AG10803 (cell line): Measurements from ENCODE around the gene PRR5L.

ENCODE experiments used
- DNase-seq: peaks from one replicate; pipeline ENCODE4 v3.0.0; 2010; ENCODE audit warnings: low read depth
- H3K4me3 ChIP-seq: 2 replicates; pipeline ENCODE4 v1.5.1; 2011; ENCODE audit warnings: mild to moderate bottlenecking, low read length, control low read depth
- TF ChIP-seq, protein P1 (sequence below): conservative IDR thresholded peaks from 2 replicates; pipeline ENCODE4 v1.5.1; 2011; ENCODE audit warnings: mild to moderate bottlenecking, low read length, control low read depth, inconsistent platforms

PRR5L gene

DNA sequence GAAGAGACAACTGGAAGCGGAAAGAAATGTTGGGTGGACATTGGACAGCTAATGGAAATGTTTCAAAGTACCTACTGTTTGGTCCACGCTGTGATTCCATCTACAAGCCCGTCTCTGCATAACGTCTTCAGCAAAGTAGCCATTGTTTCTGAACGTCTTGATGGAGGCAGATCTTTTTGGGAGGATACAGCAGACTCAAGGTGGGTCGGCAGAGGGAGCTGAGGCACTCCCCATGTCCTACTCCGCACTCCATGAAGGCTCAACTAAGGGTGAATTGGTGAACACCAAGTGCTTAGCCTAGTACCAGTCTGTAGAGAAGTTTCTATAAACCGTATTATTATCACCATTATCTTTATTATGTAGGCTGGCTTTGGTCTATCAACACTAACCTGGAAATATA, 45.8 kb downstream of the PRR5L start:
- TF ChIP-seq, protein P1, sequence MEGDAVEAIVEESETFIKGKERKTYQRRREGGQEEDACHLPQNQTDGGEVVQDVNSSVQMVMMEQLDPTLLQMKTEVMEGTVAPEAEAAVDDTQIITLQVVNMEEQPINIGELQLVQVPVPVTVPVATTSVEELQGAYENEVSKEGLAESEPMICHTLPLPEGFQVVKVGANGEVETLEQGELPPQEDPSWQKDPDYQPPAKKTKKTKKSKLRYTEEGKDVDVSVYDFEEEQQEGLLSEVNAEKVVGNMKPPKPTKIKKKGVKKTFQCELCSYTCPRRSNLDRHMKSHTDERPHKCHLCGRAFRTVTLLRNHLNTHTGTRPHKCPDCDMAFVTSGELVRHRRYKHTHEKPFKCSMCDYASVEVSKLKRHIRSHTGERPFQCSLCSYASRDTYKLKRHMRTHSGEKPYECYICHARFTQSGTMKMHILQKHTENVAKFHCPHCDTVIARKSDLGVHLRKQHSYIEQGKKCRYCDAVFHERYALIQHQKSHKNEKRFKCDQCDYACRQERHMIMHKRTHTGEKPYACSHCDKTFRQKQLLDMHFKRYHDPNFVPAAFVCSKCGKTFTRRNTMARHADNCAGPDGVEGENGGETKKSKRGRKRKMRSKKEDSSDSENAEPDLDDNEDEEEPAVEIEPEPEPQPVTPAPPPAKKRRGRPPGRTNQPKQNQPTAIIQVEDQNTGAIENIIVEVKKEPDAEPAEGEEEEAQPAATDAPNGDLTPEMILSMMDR: no peak
- DNase-seq: no peak
- no peak overlapping the region for H3K4me3 ChIP-seq

DNA sequence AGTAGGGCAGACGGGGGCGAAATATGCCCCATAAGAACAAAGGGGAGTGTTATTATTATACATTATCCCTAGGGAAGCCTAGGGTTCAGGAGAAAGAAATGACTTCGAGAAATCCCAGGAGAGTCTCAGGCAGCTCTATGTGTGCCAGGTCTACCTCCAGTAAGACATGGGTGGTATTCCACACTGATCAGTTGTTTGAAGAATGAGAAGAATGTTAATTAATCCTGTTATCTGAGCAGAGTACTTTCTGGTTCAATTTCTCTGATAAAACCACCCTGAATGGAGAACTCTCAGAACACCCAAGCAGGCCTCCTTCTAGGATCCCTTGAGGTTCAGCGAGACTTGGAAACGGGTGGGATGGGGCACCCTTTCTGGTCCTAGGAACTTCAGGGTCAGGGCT, 46.2 kb downstream of the PRR5L start:
- TF ChIP-seq, protein P1: no peak
- no peak overlapping the region for H3K4me3 ChIP-seq
- no peak for DNase-seq

DNA sequence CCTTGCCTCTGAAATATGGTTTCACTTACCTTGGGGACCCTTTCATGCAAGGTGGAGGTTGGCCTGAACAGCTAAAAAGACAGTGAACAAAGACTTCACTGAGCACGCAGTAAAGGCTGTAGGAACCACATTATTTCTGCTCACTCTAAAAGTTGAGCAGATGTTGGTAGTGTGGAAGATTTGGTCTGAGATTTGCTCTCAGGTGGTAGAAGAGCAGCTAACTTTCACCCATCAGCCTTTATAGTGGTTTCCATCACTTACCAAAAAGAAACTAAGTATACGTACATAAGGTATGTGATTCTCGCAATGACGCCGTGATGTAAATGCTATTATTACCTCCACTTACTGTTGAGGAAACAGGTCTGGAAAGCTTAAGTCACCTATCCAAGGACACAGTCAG, 47.3 kb downstream of the PRR5L start:
- H3K4me3 ChIP-seq: no peak overlapping the region
- TF ChIP-seq, protein P1: no peak
- no peak for DNase-seq

DNA sequence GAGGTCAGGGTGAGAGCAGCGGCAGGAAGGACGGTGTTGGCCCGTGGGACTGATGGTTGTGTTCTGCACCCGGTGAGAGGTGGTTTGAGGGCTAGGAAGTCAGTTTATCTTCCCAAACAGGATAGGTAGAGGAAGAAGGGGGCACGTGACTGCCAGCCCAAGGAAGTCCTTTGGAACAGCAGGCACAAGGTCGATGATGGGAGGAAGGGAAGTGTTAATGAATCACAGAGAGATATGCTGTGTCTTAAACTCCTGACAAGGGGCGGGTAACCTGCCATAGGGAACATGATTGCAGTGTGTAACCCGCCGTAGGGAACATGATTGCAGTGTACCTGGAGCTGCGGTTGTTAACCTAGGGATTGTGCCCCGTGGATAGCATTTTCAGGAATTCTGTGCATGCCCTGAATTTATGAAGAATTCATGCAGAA, 49.0 kb downstream of the PRR5L start:
- DNase-seq: no peak
- no peak overlapping the region for H3K4me3 ChIP-seq
- TF ChIP-seq, protein P1: no peak

DNA sequence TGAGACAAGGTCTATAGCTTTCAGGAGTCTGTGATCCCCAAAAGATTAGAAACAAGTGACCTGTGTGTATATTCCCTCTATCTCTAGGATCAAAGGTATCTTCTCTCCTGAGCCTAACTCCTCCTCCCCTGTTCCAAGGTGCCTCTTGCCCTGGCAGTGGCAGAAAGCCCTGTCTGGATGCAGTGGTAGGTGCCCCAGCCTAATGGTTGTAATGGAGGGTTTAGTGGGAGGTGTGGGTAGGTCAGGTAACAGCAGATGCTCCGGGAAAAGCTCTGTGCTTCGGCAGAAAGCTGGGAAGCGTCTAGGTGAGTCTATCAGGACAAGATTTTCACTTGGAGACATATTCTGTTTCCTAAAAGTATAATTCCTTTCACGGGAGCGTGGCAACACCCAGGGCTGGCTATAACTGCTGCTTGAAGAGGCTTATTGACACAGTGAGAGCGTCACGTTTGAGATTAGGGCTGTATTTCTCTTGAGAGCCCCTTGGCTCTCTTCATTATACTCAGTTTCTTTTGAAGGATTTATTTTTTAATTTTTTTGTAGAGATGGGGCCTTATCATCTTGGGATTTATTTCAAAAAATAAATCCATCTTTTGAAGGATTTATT, 49.5 kb downstream of the PRR5L start:
- no peak overlapping the region for H3K4me3 ChIP-seq
- DNase-seq: no peak
- TF ChIP-seq, protein P1: no peak

DNA sequence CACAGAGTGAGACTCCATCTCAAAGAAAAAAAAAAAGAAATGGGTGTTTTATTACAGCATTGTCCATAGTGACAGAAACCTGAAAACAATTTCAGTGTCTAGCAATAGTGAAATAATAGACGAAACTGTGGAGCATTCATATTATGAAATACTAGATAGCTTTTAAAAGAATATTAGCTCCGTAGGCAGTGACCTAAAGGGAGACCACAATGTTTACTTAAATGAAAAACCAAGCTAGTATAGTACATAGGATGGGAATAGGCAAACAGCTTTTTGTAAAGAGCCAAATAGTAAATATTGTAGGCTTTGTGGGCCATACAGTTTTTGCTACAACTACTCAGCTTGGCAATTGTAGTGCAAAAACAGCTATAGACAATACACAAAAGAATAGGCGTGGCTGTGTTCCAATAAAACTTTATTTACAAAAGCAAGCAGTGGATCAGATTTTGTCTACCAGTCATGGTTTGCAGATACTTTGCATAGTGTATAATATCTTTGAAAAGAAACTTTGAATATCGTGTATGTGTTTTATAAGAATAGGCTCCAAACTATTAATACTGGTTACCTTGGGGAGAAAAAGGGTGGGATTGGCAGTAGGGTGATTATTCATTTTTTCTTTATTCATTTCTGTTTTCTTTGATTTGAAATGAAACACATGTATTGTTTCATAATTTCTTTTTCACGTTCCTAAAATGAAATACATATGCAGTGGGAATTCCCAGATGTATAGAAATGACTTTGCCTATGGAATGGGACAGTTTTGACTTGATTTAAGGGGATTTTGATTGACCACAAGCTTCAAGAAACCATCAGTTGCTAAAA, 50.7 kb downstream of the PRR5L start:
- no peak for DNase-seq
- TF ChIP-seq, protein P1: no peak
- no peak overlapping the region for H3K4me3 ChIP-seq

DNA sequence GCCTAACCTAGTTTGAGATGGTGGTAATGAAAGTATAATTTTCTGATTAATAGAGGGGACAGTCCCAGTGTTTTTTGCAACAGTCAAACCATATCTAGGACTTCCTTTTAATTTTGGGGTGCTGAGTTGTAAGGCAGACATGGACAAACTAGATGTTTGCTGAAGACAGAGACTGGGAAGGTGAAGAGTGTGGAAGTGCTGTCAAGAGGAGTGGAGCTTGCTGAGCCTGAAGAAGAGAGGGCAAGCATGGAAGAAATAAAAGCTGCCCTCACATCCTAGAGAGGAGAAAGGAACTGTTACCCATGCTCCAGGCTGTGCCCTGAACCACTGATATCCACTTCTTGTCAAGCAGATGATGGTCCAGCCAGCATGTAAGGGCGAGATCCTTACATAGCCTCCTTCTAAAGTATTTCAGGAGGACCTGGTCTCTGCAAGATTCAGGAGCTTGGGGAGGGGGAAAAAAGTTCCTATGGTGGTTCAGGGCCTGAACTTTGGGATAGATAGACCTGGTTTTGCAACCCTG, 51.4 kb downstream of the PRR5L start:
- no peak for DNase-seq
- no peak overlapping the region for H3K4me3 ChIP-seq
- TF ChIP-seq, protein P1: no peak
